Skeletal muscle satellite cell (primary cell): ENCODE measurements around the gene TOP1.

Experiments
- H3K27me3 ChIP-seq: 2 replicates; pipeline ENCODE4 v1.7.0; 2013; ENCODE audit warnings: low read length; ENCODE audit not compliant: control insufficient read depth, insufficient read depth
- H3K36me3 ChIP-seq: 2 replicates; pipeline ENCODE4 v1.7.0; 2013; ENCODE audit warnings: mild to moderate bottlenecking, control low read depth, low read length; ENCODE audit not compliant: insufficient read depth
- H3K4me1 ChIP-seq: 2 replicates; pipeline ENCODE4 v1.7.0; 2013; ENCODE audit warnings: low read length; ENCODE audit not compliant: control insufficient read depth, insufficient read depth
- H3K4me2 ChIP-seq: 2 replicates; pipeline ENCODE4 v1.7.0; 2013; ENCODE audit warnings: mild to moderate bottlenecking, low read length
- H3K4me3 ChIP-seq: 2 replicates; pipeline ENCODE4 v1.7.0; 2013; ENCODE audit warnings: low read length
- H3K9ac ChIP-seq: 2 replicates; pipeline ENCODE4 v1.7.0; 2013; ENCODE audit warnings: mild to moderate bottlenecking, low read depth, low read length, moderate library complexity
- H3K9me3 ChIP-seq: replicated peaks from 2 replicates; pipeline ENCODE4 v1.7.0; 2013; ENCODE audit warnings: mild to moderate bottlenecking, control low read depth, low read length

TOP1 gene

GRCh38 chr20:41136680-41137613 lies 108.3 kb downstream of the TOP1 start, which contains the start of gene PLCG1:
TSS of gene PLCG1 (plus strand) at chr20:41137543. CDS start at chr20:41137642, 99 bp downstream.
- H3K9ac ChIP-seq = peak within 1 kb of the TSS; percentile 96
- H3K4me3 ChIP-seq = peak within 1 kb of the TSS; percentile 94
- H3K36me3 ChIP-seq = peaks cover 10% of the 10 kb centered on the region
- peak within 1 kb of the TSS; percentile 95 for H3K4me2 ChIP-seq
- peaks cover 43% of the 10 kb centered on the region for H3K4me1 ChIP-seq
- no peaks in the 10 kb centered on the region for H3K27me3 ChIP-seq
- H3K9me3 ChIP-seq = no peaks in the 10 kb centered on the region

- H3K4me1 ChIP-seq = peaks cover 44% of the 10 kb centered on the region
- peaks cover 8% of the 10 kb centered on the region for H3K36me3 ChIP-seq
- peak overlapping the region; percentile 95 for H3K4me2 ChIP-seq
- peak overlapping the region; percentile 96 for H3K9ac ChIP-seq
- no peaks in the 10 kb centered on the region for H3K9me3 ChIP-seq
- H3K27me3 ChIP-seq = no peaks in the 10 kb centered on the region
- peak overlapping the region; percentile 94 for H3K4me3 ChIP-seq
Observed at GRCh38 chr20:41137614-41138474, 109.2 kb downstream of the TOP1 start.

- peaks cover 44% of the 10 kb centered on the region for H3K4me1 ChIP-seq
- H3K4me2 ChIP-seq = peak overlapping the region; percentile 95
- H3K9ac ChIP-seq = peak overlapping the region; percentile 96
- H3K9me3 ChIP-seq = no peaks in the 10 kb centered on the region
- peaks cover 8% of the 10 kb centered on the region for H3K36me3 ChIP-seq
- H3K27me3 ChIP-seq = no peaks in the 10 kb centered on the region
- H3K4me3 ChIP-seq = peak overlapping the region; percentile 94
Observed at GRCh38 chr20:41138475-41139226, 110.0 kb downstream of the TOP1 start.

GRCh38 chr20:41139227-41140093 lies 110.8 kb downstream of the TOP1 start:
- H3K36me3 ChIP-seq = peaks cover 8% of the 10 kb centered on the region
- peak overlapping the region; percentile 94 for H3K4me3 ChIP-seq
- peak overlapping the region; percentile 95 for H3K4me2 ChIP-seq
- no peaks in the 10 kb centered on the region for H3K9me3 ChIP-seq
- peak overlapping the region; percentile 96 for H3K9ac ChIP-seq
- H3K27me3 ChIP-seq = no peaks in the 10 kb centered on the region
- peaks cover 38% of the 10 kb centered on the region for H3K4me1 ChIP-seq

GRCh38 chr20:41140226-41141133 lies 111.9 kb downstream of the TOP1 start:
- Histone ChIP-seq H3K4me2 (peak overlapping the region; percentile 95), H3K36me3 (peaks cover 8% of the 10 kb centered on the region), H3K27me3 (no peaks in the 10 kb centered on the region), H3K9me3 (no peaks in the 10 kb centered on the region), H3K9ac (peak overlapping the region; percentile 31), H3K4me3 (peak overlapping the region; percentile 94), H3K4me1 (peaks cover 41% of the 10 kb centered on the region)

GRCh38 chr20:41141153-41141815 lies 112.7 kb downstream of the TOP1 start:
- Histone ChIP-seq H3K36me3 (peaks cover 8% of the 10 kb centered on the region), H3K4me2 (peak overlapping the region; percentile 95), H3K9ac (peak overlapping the region; percentile 31), H3K4me3 (peak overlapping the region; percentile 94), H3K9me3 (no peaks in the 10 kb centered on the region), H3K27me3 (no peaks in the 10 kb centered on the region), H3K4me1 (peaks cover 47% of the 10 kb centered on the region)

- peaks cover 8% of the 10 kb centered on the region for H3K36me3 ChIP-seq
- no peaks in the 10 kb centered on the region for H3K27me3 ChIP-seq
- no peak overlapping the region for H3K4me2 ChIP-seq
- no peak overlapping the region for H3K9ac ChIP-seq
- peaks cover 46% of the 10 kb centered on the region for H3K4me1 ChIP-seq
- H3K4me3 ChIP-seq = no peak overlapping the region
- no peaks in the 10 kb centered on the region for H3K9me3 ChIP-seq
Observed at GRCh38 chr20:41142245-41142644, 113.6 kb downstream of the TOP1 start.

GRCh38 chr20:41142919-41143318 lies 114.3 kb downstream of the TOP1 start:
- H3K9ac ChIP-seq = no peak overlapping the region
- H3K36me3 ChIP-seq = peaks cover 8% of the 10 kb centered on the region
- no peak overlapping the region for H3K4me3 ChIP-seq
- H3K4me2 ChIP-seq = no peak overlapping the region
- peaks cover 48% of the 10 kb centered on the region for H3K4me1 ChIP-seq
- H3K9me3 ChIP-seq = no peaks in the 10 kb centered on the region
- H3K27me3 ChIP-seq = no peaks in the 10 kb centered on the region

GRCh38 chr20:41143354-41143753 lies 114.7 kb downstream of the TOP1 start:
- Histone ChIP-seq H3K4me3 (no peak overlapping the region), H3K9me3 (no peaks in the 10 kb centered on the region), H3K9ac (no peak overlapping the region), H3K27me3 (no peaks in the 10 kb centered on the region), H3K4me1 (peaks cover 52% of the 10 kb centered on the region), H3K36me3 (peaks cover 8% of the 10 kb centered on the region), H3K4me2 (no peak overlapping the region)
